Ovary (tissue), 9 donors: ENCODE measurements around the gene OR10V1. TPM values are rescaled to one million over a fixed set of nuclear protein-coding genes. Genes with fewer than 3 reads are reported as not detected.

Experiments
- DNase-seq, 5 donors: peaks; one replicate each; pipeline ENCODE4 v3.0.0-alpha.2; 2019 to 2020
- H3K27ac ChIP-seq, 2 donors: fragments of 200-600 bp; one replicate each; pipeline versions ENCODE4 v1.5.1 to v1.8.0; 2019 to 2022
- H3K27me3 ChIP-seq: fragments of 200-600 bp; one replicate; pipeline ENCODE4 v1.8.0; 2022
- H3K36me3 ChIP-seq: fragments of 200-600 bp; sonication (generic); one replicate; pipeline ENCODE4 v1.5.1; 2019
- H3K4me1 ChIP-seq: one replicate; pipeline ENCODE4 v1.8.1; 2013; ENCODE audit warnings: mild to moderate bottlenecking, moderate library complexity; ENCODE audit not compliant: insufficient read depth
- H3K4me3 ChIP-seq: fragments of 200-600 bp; sonication (generic); one replicate; pipeline ENCODE4 v1.5.1; 2017
- H3K9me3 ChIP-seq, 2 donors: fragments of 200-600 bp in 1 of 2; sonication (generic) in 1 of 2; one replicate each; pipeline versions ENCODE4 v1.5.1 to v1.8.1; 2013 to 2019; ENCODE audit warnings: mild to moderate bottlenecking in 1 of 2, moderate library complexity in 1 of 2
- CTCF ChIP-seq, 3 donors: fragments of 450-650 bp in 2 of 3; fragments of 200-600 bp in 1 of 3; IDR thresholded peaks; one replicate each; pipeline versions ENCODE4 v1.5.1 to v1.8.0; 2016 to 2022; ENCODE audit warnings: antibody characterized with exemption in 3 of 3, mild to moderate bottlenecking in 1 of 3
- EP300 ChIP-seq: sonication (generic); formaldehyde crosslinking; IDR thresholded peaks from one replicate; pipeline ENCODE4 v1.6.1; 2017; ENCODE audit warnings: antibody characterized with exemption
- POLR2A ChIP-seq: fragments of 450-650 bp; IDR thresholded peaks from one replicate; pipeline ENCODE4 v1.6.1; 2017; ENCODE audit warnings: antibody characterized with exemption, mild to moderate bottlenecking, moderate library complexity
- WGBS, 3 donors: extraction: QIAGEN DNeasy Blood & Tissue Kit in 1 of 3; methylation state at CpG; one replicate each; pipeline versions ENCODE4 v1.1.5 to v1.1.7; 2013 to 2017; 5-methylcytosine and 5-hydroxymethylcytosine counted together
- intact Hi-C, 4 donors: fragments of 100-400 bp; cut with DNase I; formaldehyde crosslinking; loops; one replicate each; pipeline versions ENCODE4 v1.11.0 to v1.15.1; 2022 to 2023
- polyA plus RNA-seq, 2 donors: library from polyadenylated mRNA; stranded (reverse); fragments of 200-250 nt in 1 of 2; fragments of 350-450 nt in 1 of 2; fragmentation: Illumina TruSeq in 1 of 2; extraction: RNeasy Lipid Tissue Mini Kit (QIAGEN cat#74804) in 1 of 2; gene quantifications; one replicate each; pipeline ENCODE4 v1.2.3, GENCODE V29; 2013 to 2014
- total RNA-seq, 7 donors: library from RNA; depleted of rRNA in 2 of 7; stranded (reverse); fragments of >200 nt in 2 of 7; fragmentation: NEBNext Ultra II Directional in 3 of 7; extraction: Animal tissue kit (Norgen Biotek cat#: 25700) in 3 of 7; gene quantifications; one replicate each; pipeline versions ENCODE4 v1.1.0 to v1.2.4, GENCODE V29; 2016 to 2023
- donor health status: DM: no; HTN: no; CAD: no; lungs with moderate emphysema.
- donor health status: DM: no; HTN: no; CAD: no.
- donor health status: Bipolar disorder and iron deficiency.
- donor health status: DM: yes; HTN: yes; CAD: no.
- donor health status: DM: no; HTN: no; CAD: no.
- donor health status: DM: yes; HTN: yes; CAD: no.

The OR10V1 gene
- total and polyA plus RNA-seq, 9 donors = not detected

DNA sequence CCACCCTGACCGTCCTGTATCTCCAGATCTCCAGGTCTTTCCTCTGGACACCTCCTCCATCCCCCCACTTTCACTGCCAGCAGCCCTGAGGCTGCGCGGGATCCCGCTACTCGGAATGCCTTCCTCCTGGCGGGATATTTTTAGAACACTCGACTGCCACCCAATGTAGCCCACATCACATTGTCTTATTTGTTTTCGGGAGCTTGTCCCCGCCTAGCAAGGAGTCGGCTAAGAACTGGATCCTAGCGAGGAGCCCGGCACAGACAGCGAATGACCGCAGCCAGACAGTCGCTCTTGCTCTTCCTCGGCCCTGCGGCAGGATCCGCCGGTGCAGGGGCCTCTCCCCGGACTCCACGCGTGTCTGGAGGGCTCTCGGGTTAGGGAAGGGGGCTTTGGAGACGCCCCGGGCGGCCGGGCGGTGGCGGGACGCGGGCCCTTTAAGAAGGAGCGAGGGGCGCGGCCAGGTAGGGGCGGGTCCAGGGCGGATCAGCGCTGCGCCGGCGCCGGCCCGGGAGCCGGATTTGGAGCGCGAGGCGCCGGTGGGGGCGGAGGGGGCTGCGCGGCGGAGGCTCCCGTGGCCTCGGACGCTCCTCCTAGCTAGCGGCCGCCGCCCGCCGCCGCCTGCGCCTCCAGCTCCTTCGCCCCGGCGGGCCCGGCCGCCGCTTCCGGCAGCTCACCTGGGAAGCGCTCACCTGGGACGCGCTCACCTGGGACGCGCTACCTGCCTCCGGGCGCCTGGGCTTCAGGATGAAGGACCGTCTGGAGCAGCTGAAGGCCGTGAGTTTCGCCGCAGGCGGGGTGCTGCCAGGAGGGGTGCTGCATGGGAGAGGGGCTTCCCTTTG is 41.4 kb upstream of the OR10V1 start, which contains the start of gene STX3:
Gene STX3, plus strand, starts transcription at position 518 of the 842 bp plus-strand sequence. Its CDS starts 230 bp downstream, at position 748.
- peaks cover 6% of the 10 kb centered on the region for H3K4me1 ChIP-seq
- intact Hi-C loops = loop anchor here (2.0 to 10.0 kb wide), 3 partner anchors 47 to 50 kb away; no protein-coding TSS in a partner anchor
- DNase-seq = peak; percentile 65 to 83 (median 66)
- H3K36me3 ChIP-seq = no peaks in the 10 kb centered on the region
- H3K27me3 ChIP-seq = no peaks in the 10 kb centered on the region
- peak within 1 kb of the TSS; percentile 73 for H3K4me3 ChIP-seq
- no peaks in the 10 kb centered on the region for H3K9me3 ChIP-seq
- peak; percentile 19 for TF ChIP-seq POLR2A
- TF ChIP-seq CTCF (IDR thresholded peaks at IDR 0.05) = no peak
- H3K27ac ChIP-seq = peak within 1 kb of the TSS; percentile 85 to 95
- 0% methylated on average over 54 to 80 of the region's 80 CpGs for WGBS, 3 donors

- H3K4me1 ChIP-seq = peaks cover 6% of the 10 kb centered on the region
- H3K27ac ChIP-seq = peak overlapping the region in 1 of 2 donors; percentile 95
- no peaks in the 10 kb centered on the region for H3K9me3 ChIP-seq
- no peaks in the 10 kb centered on the region for H3K27me3 ChIP-seq
- intact Hi-C loops = loop anchor here (2.0 to 10.0 kb wide), 3 partner anchors 48 to 50 kb away; no protein-coding TSS in a partner anchor
- DNase-seq = peak in 2 of 5 donors; percentile 12 to 23
- H3K4me3 ChIP-seq = peak overlapping the region; percentile 73
- H3K36me3 ChIP-seq = no peaks in the 10 kb centered on the region
- 0 to 1% (median 0%) methylated on average over 20 of the region's 20 CpGs for WGBS, 3 donors
- no peak for TF ChIP-seq CTCF (IDR thresholded peaks at IDR 0.05)
- TF ChIP-seq EP300 = no peak
- no peak for TF ChIP-seq POLR2A
These were observed 40.8 kb upstream of the OR10V1 start for GRCh38 chr11:59754494-59754858.

DNA sequence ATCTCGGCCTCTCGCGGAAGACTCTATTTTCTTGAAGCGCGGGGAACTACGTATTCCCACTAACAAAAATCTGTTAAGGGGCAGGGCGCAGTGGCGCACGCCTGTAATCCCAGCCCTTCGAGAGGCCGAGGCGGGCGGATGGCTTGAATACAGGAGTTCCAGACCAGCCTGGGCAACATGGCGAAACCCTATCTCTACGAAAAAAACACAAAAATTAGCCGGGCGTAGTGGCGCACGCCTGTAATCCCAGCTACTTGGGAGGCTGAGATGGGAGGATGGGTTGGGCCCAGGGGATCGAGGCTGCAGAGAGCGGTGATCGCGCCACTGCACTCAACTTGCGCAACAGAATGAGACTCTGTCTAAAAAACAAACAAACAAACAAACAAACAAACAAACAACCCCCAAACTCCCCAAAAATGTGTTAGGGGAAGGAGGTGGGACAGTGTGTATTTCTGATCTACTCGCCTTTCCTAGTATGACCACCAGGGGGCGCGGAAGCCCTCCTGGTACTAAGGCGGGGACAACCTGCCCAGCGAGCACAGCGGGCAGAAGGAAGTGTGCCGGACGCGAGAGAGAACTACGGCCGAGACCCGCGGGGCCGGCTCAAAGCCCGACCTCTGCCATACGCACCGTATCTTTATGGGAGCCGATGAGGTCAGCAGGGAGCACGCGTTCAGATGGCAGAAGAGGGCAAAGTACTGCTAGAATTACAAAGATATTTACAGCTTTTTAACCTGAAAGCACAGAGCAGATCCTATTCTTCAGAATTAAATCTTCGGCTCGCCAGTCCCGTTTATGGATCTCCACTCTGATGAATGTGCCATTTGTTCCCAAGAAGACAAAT is 40.2 kb upstream of the OR10V1 start:
- Histone ChIP-seq H3K27ac (peak overlapping the region in 1 of 2 donors; percentile 95), H3K27me3 (no peaks in the 10 kb centered on the region), H3K4me3 (peak overlapping the region; percentile 73), H3K9me3 (no peaks in the 10 kb centered on the region), H3K36me3 (no peaks in the 10 kb centered on the region), H3K4me1 (peaks cover 6% of the 10 kb centered on the region)
- TF ChIP-seq EP300 (no peak), CTCF (IDR thresholded peaks at IDR 0.05) (peak; percentile 79 to 98 (median 86)), POLR2A (no peak)
- DNase-seq = peak; percentile 82 to 91 (median 87)
- intact Hi-C loops = loop anchor here (2.0 to 10.0 kb wide), 3 partner anchors 48 to 51 kb away; no protein-coding TSS in a partner anchor
- WGBS, 3 donors = 28 to 32% (median 31%) methylated on average over 47 of the region's 47 CpGs

- no peak for DNase-seq
- H3K9me3 ChIP-seq = no peaks in the 10 kb centered on the region
- H3K36me3 ChIP-seq = no peaks in the 10 kb centered on the region
- H3K27me3 ChIP-seq = no peaks in the 10 kb centered on the region
- intact Hi-C loops = no loop called here
- no peaks in the 10 kb centered on the region for H3K4me1 ChIP-seq
- H3K27ac ChIP-seq = no peak overlapping the region
- WGBS, 3 donors = 83 to 93% (median 87%) methylated on average over 2 of the region's 2 CpGs
- no peak overlapping the region for H3K4me3 ChIP-seq
- TF ChIP-seq POLR2A = no peak
These were observed 32.5 kb upstream of the OR10V1 start for GRCh38 chr11:59746111-59746510.
